ENCODE measurements around the gene HTR7.
A peak's percentile ranks its signal among the peaks of the same experiment; 100 is the strongest.

Gene HTR7

DNA sequence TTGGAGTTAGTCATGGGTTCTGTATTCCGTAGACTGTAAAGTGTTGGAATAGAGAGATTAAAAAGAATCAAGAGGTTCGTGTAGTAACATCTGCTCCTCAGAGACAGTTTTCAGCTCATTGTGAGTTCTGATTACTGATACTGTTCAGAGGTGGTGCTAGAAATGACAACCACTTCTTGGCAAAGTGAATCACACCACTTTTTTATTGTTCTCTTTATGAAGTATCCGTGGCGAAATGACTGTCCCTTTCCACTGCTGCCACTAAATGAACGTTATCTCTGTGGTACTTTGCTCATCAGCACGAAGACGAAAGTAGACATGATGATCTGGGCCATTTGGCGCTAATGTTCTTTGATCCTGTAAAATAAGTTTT, 14.8 kb upstream of the HTR7 start:
- H3K4me3 ChIP-seq (ENCODE audit: control insufficient read depth, low read depth, low read length): peak overlapping the region; percentile 70
- TF ChIP-seq, protein P1, sequence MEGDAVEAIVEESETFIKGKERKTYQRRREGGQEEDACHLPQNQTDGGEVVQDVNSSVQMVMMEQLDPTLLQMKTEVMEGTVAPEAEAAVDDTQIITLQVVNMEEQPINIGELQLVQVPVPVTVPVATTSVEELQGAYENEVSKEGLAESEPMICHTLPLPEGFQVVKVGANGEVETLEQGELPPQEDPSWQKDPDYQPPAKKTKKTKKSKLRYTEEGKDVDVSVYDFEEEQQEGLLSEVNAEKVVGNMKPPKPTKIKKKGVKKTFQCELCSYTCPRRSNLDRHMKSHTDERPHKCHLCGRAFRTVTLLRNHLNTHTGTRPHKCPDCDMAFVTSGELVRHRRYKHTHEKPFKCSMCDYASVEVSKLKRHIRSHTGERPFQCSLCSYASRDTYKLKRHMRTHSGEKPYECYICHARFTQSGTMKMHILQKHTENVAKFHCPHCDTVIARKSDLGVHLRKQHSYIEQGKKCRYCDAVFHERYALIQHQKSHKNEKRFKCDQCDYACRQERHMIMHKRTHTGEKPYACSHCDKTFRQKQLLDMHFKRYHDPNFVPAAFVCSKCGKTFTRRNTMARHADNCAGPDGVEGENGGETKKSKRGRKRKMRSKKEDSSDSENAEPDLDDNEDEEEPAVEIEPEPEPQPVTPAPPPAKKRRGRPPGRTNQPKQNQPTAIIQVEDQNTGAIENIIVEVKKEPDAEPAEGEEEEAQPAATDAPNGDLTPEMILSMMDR (IDR thresholded peaks at IDR 0.05; ENCODE audit: control insufficient read depth, insufficient read depth, low read depth, low read length, missing control alignments): no peak
- DNase-seq (ENCODE audit: low read depth): no peak

DNA sequence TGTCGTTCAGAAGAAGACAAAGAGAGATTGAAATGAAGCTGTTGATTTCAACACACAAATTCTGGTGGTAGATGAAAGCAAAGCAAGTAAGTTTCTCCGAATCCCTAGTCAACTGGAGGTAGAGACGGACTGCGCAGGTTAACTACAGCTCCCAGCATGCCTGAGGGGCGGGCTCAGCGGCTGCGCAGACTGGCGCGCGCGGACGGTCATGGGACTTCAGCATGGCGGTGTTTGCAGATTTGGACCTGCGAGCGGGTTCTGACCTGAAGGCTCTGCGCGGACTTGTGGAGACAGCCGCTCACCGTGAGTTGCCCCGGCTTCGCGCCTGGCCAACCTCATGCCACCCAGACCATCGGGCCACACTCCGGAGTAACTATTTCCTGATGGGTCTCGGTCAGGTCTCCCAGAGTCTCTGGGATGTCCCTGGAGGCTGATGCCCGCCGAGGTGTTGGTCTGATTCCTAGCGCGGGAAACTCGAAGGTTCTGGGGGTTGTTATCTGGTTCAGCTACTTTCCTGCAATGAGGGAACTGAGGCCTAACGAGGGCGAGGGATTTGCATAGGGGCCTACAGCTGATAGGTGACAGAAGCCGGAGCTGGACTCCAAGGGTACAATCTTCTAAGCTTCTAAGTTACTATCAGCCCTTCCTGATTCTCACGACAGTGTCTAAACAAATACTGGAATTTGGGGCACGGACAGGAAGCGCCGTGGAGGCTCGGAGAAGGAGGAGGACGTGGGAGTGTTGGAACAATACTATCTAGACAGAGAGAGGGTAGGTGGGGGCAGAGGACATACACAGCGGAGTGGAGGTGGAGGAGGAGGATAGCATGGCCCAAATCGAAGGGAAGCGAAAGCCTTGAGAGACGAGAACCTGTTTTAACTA, 14.2 kb upstream of the HTR7 start, which contains the start of gene RPP30:
Gene RPP30, plus strand, starts transcription at position 209 of the 882 bp plus-strand sequence. Its CDS starts 13 bp downstream, at position 222.
- TF ChIP-seq, protein P1 (IDR thresholded peaks at IDR 0.05; ENCODE audit: control insufficient read depth, insufficient read depth, low read depth, low read length, missing control alignments): no peak
- H3K4me3 ChIP-seq (ENCODE audit: control insufficient read depth, low read depth, low read length): peak within 1 kb of the TSS; percentile 70

DNA sequence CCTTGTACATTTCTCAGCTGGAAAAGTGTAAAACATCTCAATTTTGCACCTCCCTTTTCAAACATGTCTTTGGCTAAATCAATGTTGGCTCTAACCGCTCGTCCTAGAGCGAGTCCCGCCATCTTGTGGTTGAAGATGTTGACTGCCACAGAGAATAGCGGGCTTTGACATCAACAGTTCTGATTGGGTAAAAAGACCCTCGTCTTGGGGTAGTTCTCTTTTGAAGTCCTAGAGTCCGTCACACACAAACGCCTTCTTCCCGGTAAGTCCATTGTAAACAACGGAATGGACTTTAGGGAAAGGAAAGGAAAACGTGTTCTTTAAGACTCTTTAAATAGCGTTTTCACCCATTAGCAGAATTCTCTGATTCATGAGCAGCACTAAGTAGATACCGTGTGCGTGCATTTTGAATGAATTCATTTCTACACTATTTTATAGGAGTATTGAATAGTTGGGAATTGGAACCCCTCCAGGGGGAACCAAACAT, 13.5 kb upstream of the HTR7 start:
- DNase-seq (ENCODE audit: low read depth): no peak
- TF ChIP-seq, protein P1 (IDR thresholded peaks at IDR 0.05; ENCODE audit: control insufficient read depth, insufficient read depth, low read depth, low read length, missing control alignments): peak; percentile 62
- H3K4me3 ChIP-seq (ENCODE audit: control insufficient read depth, low read depth, low read length): peak overlapping the region; percentile 70

More for the DNA sequence above, 14.2 kb upstream of the HTR7 start, which contains the start of gene RPP30:
- no peak for DNase-seq (ENCODE audit: low read depth)

DNA sequence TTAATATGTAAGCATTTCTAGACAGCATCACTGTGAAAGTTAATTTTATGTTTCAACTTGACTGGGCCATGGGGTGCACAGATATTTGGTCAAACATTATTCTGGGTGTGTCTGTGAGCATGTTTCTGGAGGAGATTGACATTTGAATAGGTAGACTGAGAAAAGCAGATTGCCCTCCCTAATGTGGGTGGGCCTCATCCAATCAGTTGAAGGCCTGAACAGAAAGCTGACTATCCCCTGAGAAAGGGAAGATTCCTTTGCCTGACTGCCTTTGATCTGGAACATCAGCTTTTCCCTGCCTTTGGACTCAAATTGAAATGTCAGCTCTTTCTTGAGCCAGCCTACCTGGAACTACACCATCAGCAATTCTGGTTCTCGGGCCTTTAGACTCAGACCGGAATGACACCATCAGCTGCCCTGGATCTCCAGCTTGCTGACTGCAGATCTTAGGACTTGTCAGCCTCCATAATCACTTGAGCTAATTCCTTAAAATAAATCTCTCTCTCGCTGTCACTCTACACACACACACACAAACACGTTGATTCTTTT, 8.3 kb upstream of the HTR7 start:
- DNase-seq (ENCODE audit: low read depth): no peak
- TF ChIP-seq, protein P1 (IDR thresholded peaks at IDR 0.05; ENCODE audit: control insufficient read depth, insufficient read depth, low read depth, low read length, missing control alignments): no peak
- H3K4me3 ChIP-seq (ENCODE audit: control insufficient read depth, low read depth, low read length): no peak overlapping the region

DNA sequence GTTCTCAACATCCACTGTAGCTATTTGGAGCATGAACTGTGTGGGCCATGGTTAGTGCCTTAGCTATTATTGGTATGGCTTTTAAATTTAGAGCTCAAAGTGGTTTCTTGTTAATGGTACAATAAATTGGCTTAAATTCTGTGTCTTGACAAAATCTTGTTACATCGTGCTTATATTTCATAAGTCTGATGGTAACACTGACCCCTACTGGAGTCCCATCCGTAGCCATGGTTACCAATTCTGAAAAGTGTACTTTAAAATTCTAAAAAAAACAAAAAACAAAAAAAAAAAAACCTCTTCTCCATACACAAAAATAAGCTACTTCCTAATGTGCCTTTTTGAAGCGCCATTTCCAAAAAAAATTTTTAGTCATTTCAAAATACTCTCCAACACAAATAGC, 7.6 kb upstream of the HTR7 start:
- no peak overlapping the region for H3K4me3 ChIP-seq (ENCODE audit: control insufficient read depth, low read depth, low read length)
- TF ChIP-seq, protein P1 (IDR thresholded peaks at IDR 0.05; ENCODE audit: control insufficient read depth, insufficient read depth, low read depth, low read length, missing control alignments): peak; percentile 35
- DNase-seq (ENCODE audit: low read depth): no peak

DNA sequence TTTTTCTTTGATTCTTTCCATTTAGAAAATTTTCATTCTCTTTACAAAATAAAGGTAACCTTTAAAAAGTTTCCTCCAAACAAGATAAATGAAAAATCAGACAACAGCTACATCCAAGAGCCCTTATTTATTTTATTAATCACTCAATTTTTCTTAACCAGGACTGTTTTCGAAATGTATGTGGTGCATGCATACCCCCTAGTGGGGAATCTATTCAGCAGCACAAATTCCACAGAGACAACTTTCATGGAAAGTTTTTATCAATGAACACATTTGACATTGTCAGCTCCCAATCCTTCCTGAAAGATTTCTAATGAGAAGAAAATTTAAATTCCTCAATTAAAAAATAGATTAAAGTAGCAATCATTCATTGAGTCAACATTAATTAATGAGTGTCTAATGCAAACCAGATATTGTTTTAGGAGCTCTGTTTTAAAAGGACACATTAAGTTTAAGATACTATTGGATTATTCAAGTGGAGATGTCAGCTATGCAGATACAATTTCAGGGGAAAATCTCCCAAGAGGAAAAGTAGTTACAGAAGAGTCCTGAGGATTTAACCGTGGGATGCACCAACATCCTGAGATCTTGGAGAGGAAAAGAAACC, 5.2 kb upstream of the HTR7 start:
- TF ChIP-seq, protein P1 (IDR thresholded peaks at IDR 0.05; ENCODE audit: control insufficient read depth, insufficient read depth, low read depth, low read length, missing control alignments): peak; percentile 77
- H3K4me3 ChIP-seq (ENCODE audit: control insufficient read depth, low read depth, low read length): no peak overlapping the region
- no peak for DNase-seq (ENCODE audit: low read depth)
